NCI-H2081 treated with DMSO at 0.1 percent for 48 hours (cell line): ENCODE results near the gene SDC3.

ENCODE experiments used
- DNase-seq: peaks from one replicate; lab custom pipeline; 2025; lab: John Stamatoyannopoulos, UW

SDC3 gene

GRCh38 chr1:30847358-30847972, 61.1 kb downstream of the SDC3 start:
- no peak for DNase-seq

GRCh38 chr1:30846587-30846986, 62.0 kb downstream of the SDC3 start:
- DNase-seq, result no peak

GRCh38 chr1:30845904-30846290, 62.7 kb downstream of the SDC3 start:
- no peak for DNase-seq

GRCh38 chr1:30845237-30845903, 63.2 kb downstream of the SDC3 start:
- no peak for DNase-seq

- DNase-seq, result no peak
Observed at GRCh38 chr1:30844631-30845030, 63.9 kb downstream of the SDC3 start.

GRCh38 chr1:30842697-30843354, 65.7 kb downstream of the SDC3 start:
- no peak for DNase-seq

- DNase-seq, result no peak
Observed at GRCh38 chr1:30840904-30841598, 67.5 kb downstream of the SDC3 start.

GRCh38 chr1:30839827-30840359, 68.7 kb downstream of the SDC3 start:
- DNase-seq, result no peak

GRCh38 chr1:30838996-30839395, 69.6 kb downstream of the SDC3 start:
- DNase-seq, result no peak

GRCh38 chr1:30837653-30838052, 70.9 kb downstream of the SDC3 start:
- no peak for DNase-seq

- DNase-seq, result peak; percentile 3
Observed at GRCh38 chr1:30834253-30834652, 74.3 kb downstream of the SDC3 start.

GRCh38 chr1:30830537-30830936, 78.0 kb downstream of the SDC3 start:
- DNase-seq, result no peak

- DNase-seq, result no peak
Observed at GRCh38 chr1:30829889-30830288, 78.7 kb downstream of the SDC3 start.

- DNase-seq, result no peak
Observed at GRCh38 chr1:30824736-30825429, 83.7 kb downstream of the SDC3 start.

GRCh38 chr1:30823969-30824735, 84.4 kb downstream of the SDC3 start:
- DNase-seq, result peak; percentile 69

GRCh38 chr1:30823627-30823968, 85.0 kb downstream of the SDC3 start:
- DNase-seq, result no peak

GRCh38 chr1:30822966-30823581, 85.5 kb downstream of the SDC3 start:
- no peak for DNase-seq

GRCh38 chr1:30822006-30822405, 86.6 kb downstream of the SDC3 start:
- no peak for DNase-seq

GRCh38 chr1:30820299-30820698, 88.3 kb downstream of the SDC3 start:
- DNase-seq, result no peak
